Hepatic stellate cell (primary cell): ENCODE data around the gene TMEM145.
"Not testable (repeated sequence)": the region's sequence is repeated elsewhere in the genome, so short reads cannot be mapped to it uniquely, and the experiment has no call there.

Source experiments
- DNase-seq: peaks from one replicate; pipeline ENCODE4 v3.0.0; 2011; ENCODE audit warnings: low spot score

Gene TMEM145

DNA sequence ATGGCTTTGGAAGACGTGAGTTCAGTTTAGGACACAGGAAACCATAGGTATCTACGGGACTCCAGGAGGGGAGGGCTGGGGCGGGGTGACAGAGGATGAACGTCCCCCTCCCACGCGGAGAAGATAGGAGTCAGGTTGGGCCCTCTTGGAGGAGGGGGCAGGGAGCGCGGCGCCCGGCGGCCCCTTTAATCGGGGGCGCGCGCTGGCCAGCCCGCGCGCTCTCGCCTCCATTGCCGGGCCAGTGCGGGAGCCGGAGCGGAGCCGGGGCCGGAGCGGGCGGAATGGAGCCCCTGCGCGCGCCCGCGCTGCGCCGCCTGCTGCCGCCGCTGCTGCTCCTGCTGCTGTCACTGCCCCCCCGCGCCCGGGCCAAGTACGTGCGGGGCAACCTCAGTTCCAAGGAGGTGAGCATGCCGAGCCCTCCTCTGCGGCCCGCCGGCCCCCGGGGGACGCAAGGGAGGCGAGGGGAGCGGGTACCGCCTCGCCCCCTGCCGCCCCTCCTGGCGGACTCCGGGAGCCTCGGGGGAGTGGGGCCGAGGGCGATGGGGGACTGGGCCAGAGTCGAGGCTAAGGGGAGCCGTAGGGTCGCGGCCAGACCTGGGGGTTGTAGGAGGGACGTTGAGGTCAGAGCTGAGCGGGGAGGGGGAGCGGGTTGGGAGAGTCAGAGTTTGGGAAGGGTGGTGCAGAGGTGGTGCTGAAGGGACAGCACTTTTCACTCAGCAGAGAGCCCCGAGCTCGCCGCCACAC, at the start of gene TMEM145:
TMEM145 (plus strand) TSS at position 214 of the 744 bp plus-strand sequence; CDS start at position 282, 68 bp downstream.
- peak; percentile 88 for DNase-seq

DNA sequence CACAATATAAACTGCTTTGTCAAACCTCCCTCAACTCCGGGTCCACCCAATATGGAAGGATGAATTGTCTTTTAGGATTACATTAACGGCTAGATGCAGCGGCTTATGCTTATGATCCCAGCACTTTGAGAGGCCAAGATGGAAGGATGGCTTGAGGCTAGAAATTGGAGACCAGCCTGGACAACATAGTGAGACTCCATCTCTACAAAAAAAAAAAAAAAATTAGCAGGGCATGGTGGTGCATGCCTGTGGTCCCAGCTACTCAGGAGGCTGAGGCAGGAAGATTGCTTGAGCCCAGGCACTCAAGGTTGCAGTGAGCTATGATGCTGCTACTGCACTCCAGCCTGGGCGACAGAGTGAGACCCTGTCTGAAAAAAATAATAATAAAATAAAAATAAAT, 47.0 kb upstream of the TMEM145 start:
- DNase-seq = not testable (repeated sequence)

DNA sequence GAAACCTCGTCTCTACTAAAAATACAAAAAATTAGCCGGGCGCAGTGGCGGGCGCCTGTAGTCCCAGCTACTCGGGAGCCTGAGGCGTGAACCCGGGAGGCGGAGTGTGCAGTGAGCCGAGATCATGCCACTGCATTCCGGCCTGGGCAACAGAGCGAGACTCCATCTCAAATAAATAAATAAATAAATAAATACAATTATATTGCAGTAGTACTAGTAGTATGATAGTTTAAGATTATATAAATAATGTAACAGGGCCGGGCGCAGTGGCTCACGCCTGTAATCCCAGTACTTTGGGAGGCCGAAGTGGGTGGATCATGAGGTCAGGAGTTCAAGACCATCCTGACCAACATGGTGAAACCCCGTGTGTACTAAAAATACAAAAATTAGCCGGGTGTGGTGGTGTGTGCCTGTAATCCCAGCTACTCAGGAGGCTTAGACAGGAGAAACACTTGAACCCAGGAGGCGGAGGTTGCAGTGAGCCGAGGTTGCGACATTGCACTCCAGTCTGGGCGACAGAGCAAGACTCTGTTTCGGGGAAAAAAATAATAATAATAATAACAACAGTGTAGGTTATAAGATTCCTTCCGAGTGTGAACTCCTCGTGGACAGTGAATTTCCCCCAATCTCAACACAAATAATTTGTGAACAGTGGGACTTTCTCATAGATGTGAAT, 46.0 kb upstream of the TMEM145 start:
- DNase-seq = not testable (repeated sequence)

DNA sequence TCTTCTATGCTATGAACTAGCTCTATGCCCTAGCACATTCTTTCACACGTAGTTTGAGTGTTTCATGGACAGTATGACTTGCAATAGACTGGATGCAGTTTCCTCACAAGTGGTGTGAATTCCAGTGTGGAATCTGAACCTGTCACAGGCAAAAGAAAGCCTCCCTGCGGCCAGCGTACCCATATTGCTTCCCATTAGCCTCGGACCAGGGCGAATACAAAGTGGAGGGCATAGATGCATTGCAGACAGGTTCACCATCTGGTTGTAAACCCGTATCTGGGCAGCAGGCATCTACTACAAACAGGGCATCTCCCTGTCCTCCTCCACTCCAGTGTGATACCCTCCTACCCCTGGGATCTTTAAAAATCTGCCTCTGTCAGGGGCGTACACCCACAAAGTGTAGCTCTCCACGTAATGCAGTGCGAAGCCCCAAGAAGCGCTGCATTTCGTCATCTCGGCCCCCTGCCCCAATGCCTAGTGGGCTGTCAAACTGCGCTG, 45.4 kb upstream of the TMEM145 start:
- no peak for DNase-seq

DNA sequence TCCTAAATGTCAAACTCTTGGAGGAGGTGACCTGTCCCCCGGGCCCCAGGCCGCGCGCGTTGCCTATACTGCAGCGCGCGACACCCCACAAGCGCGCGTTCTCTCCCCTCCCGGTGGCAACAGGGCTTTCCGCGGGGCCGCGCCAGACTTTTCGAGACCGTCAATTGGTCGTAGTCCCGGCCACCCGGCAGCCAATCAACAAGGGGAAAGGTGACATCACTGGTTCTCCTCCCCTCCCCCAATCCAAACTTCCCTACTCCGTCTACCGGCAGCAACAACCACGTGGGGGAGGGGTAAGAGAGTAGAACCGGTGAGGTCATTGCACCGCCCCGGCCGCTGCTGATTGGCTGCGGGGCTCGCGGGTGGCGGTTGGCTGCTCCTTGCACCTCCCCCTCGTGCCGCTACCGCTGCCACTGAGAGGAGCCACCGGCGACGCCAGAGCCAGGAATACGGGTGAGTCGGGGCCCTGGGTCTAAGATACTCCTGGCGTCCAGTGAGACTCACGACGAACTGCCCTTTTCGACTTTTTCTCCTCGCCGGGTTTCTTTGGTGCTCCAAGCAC, 44.9 kb upstream of the TMEM145 start:
- peak; percentile 96 for DNase-seq

DNA sequence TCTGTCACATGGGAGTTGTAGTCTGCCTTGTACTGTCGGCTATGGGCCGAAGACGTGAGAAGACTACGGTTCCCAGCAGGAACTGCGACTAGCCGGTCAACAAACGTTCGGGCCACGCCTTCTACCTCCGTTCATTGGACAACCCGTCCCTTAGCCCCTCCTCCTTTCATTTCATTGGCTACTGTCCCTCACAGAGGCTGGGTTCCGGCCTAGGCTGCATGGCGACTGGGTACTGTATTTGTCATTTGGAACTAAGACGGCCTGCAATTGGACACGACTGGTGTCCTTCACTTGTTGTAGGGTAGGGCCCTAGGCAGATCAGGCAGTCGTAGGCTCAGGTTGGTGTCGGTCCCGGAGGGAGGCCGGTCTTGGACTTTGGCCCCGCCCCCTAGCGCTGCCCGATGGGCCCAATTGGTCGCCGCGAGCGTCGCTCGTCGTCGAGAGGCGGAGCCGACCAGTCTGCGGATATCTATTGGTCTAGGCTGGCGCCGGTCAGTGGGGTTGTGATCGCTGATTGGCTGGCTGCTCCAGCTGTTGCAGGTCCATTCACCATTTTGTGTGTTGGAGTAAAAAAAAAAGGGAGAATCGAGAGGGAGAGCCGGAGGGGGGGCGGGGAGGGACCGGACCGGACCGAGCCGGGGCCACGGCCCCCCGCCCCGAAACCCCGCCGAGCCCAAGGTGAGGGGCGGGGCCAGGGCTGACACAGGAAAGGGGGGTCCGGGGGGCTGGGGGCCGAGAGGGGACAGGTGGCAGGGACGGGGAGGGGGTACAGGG, 44.2 kb upstream of the TMEM145 start, which contains the start of gene CIC:
CIC (plus strand) TSS at position 549 of the 774 bp plus-strand sequence. CDS start 2,532 bp downstream, outside the sequence.
- peak; percentile 98 for DNase-seq

DNA sequence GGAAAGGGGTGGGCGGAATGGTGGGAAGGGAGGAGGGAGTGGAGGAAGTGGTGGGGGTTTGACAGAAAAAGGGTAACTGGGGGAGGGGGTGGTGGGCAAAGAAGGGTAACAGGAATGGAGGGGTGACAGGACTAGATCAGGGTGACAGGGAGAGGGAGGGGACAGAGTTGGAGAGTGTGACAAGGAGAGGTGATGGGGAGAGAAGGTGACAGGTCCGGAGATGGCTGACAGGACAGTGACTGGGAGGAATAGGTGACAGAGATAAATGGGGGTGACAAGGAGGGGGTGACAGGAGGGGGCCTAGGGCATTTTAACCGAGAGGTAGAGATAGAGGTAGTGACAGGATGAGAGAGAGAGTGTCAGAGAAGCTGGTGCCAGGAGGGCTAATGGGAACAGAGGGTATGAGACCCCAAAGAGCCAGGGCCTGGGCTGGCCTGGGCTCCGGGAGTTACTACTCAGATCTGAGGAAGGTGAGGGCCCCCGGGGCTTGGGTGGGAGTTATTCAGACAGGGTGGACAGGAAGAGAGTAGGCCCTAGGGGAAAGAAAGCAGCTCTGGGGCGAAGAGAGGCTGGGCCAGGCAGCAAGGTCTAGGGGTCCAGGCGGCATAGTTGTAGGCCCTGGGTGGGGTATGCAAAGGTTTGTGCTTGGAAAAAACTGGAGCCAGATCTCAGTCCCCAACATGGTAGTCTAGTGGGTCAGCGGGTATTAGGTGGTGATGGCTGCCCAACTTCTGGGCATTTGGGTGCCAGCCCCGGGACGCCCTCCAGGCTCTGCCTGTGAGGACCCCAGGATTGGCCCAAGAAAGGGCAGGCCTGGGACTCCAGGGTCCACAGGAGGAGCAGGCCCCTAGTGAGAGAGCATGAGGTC, 43.4 kb upstream of the TMEM145 start:
- no peak for DNase-seq

DNA sequence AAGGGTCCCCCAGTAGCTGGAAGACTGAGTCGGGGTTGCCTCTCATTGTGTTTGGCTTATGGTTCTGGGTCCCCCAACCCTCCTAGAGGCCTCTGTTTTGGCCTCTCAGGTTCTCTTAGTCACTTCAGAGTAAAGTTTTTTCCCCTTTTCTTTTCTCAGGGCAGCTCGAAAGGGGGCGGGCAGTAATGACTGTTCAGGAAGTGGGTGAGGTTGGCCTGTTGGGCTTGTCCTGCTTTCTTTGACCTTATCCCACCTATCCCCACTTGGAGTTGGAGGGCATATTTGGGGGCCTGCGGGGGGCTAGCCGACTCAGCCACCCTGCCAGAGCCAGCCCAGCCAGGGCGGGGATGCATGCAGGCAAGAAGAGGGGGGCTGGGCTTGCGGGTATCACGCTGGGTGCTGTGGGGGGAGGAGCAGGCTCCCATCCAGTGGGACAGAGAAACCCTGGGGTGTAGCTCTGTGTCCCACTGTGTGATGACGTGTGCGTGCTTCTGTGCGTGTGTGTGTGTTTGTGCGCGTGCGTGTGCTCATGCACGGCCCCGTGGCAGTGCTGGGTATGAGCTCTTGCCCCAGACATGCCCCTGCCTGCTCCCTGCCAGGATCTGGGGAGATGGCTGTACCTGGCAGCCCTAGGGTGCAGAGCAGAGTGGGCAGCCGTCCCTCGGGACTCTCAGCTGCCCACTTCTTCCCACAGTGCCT, 42.6 kb upstream of the TMEM145 start:
- DNase-seq = peak; percentile 83

DNA sequence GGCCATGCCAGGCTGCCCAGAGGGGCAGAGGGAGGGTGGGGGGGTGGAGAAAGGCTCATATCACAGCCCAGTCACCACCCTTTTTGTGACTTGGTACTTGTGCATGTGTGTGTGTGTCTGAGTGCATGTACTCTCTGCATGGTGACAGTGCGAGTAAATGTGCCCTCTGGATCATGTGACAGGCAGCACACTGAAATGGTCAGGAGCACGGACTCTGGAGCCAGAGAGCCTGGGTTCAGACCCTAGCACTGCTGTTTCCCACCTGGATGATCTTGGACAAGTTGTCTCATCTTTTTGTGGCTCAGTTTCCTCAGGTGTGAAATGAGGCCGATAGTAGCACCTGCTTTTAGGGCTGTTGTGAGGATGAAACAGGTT, 42.1 kb upstream of the TMEM145 start:
- no peak for DNase-seq

DNA sequence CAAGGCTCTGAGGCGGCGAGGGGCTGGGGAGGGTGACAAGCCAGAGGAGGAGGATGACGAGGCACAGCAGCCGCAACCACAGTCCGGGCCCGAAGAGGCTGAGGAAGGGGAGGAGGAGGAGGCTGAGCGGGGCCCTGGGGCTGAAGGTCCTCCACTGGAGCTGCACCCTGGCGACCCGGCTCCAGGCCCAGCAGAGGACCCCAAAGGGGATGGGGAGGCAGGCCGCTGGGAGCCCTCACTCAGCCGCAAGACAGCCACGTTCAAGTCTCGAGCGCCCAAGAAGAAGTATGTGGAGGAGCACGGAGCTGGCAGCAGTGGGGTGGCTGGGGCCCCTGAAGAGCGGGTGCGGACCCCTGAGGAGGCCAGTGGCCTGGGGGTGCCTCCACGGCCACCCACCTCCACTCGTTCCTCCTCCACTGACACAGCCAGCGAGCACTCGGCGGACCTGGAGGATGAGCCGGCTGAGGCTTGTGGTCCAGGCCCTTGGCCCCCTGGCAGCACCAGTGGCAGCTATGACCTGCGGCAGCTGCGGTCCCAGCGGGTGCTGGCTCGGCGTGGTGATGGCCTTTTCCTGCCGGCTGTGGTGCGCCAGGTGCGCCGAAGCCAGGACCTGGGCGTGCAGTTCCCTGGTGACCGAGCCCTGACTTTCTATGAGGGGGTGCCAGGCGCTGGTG, 41.1 kb upstream of the TMEM145 start:
- no peak for DNase-seq

DNA sequence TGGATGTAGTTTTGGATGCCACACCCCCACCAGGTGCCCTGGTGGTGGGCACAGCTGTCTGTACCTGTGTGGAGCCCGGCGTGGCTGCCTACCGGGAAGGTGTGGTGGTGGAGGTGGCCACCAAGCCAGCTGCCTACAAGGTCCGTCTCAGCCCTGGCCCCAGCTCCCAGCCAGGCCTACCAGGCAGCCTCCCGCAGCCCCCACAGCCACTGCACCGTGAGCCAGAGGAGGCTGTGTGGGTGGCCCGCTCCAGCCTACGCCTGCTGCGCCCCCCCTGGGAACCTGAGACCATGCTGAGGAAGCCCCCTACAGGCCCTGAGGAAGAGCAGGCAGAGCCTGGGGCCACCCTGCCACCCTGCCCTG, 40.6 kb upstream of the TMEM145 start:
- no peak for DNase-seq

DNA sequence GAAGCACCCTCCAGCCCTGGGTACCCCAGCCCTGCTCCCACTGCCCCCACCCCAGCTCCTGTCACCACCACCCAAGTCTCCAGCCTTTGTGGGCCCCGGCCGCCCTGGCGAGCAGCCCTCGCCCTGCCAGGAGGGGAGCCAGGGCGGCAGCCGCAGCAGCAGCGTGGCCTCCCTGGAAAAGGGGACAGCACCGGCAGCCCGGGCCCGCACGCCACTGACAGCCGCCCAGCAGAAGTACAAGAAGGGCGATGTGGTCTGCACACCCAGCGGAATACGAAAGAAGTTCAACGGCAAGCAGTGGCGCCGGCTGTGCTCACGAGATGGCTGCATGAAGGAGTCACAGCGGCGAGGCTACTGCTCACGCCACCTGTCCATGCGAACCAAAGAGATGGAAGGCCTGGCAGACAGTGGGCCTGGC, 40.1 kb upstream of the TMEM145 start:
- DNase-seq = no peak

DNA sequence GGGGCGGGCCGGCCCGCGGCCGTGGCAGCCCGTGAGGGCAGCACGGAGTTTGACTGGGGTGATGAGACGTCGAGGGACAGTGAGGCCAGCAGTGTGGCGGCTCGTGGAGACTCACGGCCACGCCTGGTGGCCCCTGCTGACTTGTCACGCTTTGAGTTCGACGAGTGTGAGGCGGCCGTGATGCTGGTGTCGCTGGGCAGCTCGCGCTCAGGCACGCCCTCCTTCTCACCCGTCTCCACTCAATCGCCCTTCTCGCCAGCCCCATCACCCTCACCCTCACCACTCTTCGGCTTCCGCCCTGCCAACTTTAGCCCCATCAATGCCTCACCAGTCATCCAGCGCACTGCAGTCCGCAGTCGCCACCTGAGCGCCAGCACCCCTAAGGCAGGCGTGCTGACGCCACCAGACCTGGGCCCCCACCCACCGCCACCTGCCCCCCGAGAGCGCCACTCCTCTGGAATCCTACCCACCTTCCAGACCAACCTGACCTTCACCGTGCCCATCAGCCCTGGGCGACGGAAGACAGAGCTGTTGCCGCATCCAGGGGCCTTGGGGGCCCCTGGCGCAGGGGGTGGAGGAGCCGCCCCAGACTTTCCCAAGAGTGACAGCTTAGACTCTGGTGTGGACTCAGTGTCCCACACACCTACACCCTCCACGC, 39.6 kb upstream of the TMEM145 start:
- no peak for DNase-seq

DNA sequence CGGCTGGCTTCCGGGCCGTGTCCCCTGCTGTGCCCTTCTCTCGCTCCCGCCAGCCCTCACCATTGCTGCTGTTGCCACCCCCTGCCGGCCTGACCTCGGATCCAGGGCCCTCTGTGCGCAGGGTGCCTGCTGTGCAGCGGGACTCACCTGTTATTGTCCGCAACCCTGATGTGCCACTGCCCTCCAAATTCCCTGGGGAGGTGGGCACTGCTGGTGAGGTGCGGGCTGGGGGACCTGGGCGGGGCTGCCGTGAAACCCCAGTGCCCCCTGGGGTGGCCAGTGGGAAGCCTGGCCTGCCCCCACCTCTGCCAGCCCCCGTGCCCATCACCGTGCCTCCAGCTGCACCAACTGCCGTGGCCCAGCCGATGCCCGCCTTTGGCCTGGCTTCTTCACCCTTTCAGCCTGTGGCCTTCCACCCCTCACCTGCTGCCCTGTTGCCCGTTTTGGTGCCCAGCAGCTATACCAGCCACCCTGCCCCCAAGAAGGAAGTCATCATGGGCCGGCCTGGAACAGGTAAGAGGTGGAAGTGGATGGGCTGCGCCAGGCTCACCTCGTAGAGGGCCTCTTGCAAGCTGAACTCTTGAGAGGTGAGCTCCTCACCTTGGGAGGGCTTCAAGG, 38.9 kb upstream of the TMEM145 start:
- DNase-seq = no peak

DNA sequence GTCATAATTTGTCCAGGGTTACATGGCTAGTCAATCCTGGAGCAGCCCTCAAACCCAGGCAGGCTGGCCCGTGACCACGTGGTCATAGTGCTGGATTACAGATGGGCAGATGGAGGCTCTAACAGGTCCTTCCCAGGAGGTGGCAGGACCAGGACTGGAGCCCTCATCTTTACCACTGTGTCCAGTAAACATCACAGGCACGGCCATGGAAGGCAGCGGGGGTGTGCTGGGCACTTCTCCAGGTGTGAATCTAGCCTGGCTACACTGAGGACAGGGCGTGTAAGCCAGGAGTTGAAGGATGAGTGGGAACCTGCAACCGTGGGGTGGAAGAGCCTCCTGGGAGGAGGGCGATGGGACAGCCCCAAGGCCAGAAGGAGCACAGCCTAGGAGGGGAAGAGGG, 38.0 kb upstream of the TMEM145 start:
- no peak for DNase-seq

DNA sequence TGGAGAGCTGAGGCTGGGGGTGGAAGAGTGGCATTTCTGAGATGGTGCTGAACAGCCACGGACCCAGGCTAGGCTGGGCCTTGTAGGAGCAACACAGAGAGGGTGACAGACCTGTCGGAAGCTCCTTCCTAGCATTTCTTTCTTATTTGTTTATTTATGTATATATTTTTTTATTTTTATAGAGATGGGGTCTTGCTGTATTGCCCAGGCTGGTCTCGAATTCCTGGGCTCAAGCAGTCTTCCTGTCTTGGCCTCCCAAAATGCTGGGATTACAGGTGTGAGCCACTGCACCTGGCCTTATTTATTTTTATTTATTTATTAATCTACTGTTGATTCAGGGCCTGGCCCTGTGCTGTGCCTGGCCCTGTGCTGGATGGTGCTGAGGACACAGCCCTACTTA, 37.6 kb upstream of the TMEM145 start:
- DNase-seq = no peak

DNA sequence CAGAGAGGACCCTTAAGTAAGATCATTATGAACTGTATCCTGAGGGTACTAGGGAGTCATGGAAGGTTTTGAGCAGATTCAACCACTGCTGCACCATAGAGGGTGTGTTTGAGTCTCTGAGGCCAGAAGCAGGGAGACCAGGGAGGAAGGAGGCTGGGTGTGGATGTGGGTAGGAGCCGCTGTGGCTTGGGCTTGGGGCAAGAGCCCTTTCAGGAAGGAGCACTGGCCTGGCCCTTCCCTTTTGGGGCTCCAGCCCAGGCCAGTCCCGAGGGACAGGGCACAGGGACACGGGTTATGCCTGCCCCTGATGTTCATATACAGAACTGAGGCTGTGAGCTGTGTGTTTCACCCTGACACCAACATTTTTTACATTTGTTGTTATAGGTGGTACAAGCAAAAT, 36.8 kb upstream of the TMEM145 start:
- no peak for DNase-seq

DNA sequence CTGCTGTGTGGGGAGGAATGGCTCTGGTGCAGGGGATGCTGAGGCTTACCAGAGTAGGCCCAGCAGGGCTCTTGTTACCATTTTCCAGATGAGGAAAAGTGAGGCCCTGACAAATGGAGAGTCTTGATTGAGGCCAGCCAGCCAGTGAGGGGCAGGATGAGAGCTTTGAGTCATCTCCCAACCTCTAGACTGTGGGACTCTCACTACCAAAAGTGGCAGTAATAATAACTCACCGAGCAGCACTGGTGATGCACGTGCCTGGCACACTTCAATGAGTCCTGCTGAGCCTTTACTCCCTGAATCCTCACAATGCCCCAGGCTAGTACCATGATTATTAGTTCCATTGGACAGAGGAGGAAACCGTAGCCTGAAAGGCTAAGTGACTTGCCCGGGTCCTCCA, 36.3 kb upstream of the TMEM145 start:
- DNase-seq = no peak

DNA sequence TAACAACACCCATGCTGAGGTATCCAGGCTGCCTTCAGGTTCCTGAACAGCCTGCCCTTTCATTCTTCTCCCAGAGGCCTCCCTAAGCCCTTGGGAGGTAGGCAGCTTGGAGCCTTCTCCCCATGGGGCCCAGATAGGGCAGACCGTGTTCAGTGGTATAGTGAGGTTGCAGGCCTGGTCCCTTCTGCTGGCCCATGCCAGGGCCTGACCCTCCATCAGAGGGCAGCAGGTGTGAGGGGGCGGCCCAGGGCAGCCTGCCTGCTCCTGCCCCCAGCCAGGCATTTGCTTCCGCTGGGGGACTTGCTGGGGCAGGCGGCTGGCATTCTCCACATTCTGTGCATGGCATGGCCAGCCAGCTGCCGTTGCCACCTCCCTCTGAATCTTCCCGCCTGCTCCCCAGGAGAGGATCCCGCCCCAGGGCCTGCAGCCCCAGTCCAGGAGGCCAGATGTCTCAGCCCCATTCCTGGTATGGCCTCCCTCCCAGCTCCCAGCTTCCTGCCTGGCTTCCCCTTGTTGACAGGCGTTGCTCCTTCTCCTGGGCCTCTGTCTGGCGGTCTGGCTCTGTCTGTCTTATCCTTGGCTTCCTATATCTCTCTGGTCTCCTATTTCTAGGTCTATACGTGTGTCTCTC, 35.2 kb upstream of the TMEM145 start:
- DNase-seq = no peak
